Neural progenitor cell (in vitro differentiated cells): ENCODE results near the gene LRFN2.

ENCODE experiments used
- CTCF ChIP-seq: fragments of 200-600 bp; sonication (generic); IDR thresholded peaks from 2 replicates; pipeline ENCODE4 v1.5.1; 2017; ENCODE audit warnings: antibody characterized with exemption, mild to moderate bottlenecking
- EZH2 ChIP-seq: fragments of 200-600 bp; sonication (generic); IDR thresholded peaks from 2 replicates; pipeline ENCODE4 v1.6.1; 2017; ENCODE audit warnings: antibody characterized with exemption, mild to moderate bottlenecking, moderate library complexity
- EZH2phosphoT487 ChIP-seq: fragments of 200-600 bp; sonication (generic); IDR thresholded peaks from 2 replicates; pipeline ENCODE4 v1.6.1; 2017; ENCODE audit warnings: antibody characterized with exemption

GRCh38 chr6:40379811-40380210 is 207.4 kb downstream of the LRFN2 start:
- TF ChIP-seq EZH2phosphoT487 = no peak
- no peak for TF ChIP-seq CTCF
- no peak for TF ChIP-seq EZH2
